ENCODE results near the gene CDH2. TPM values are rescaled to one million over a fixed set of nuclear protein-coding genes. Genes with fewer than 3 reads are reported as not detected.

The CDH2 gene
- total RNA-seq, 1 donor from 2014 or later, result 1.8 TPM

DNA sequence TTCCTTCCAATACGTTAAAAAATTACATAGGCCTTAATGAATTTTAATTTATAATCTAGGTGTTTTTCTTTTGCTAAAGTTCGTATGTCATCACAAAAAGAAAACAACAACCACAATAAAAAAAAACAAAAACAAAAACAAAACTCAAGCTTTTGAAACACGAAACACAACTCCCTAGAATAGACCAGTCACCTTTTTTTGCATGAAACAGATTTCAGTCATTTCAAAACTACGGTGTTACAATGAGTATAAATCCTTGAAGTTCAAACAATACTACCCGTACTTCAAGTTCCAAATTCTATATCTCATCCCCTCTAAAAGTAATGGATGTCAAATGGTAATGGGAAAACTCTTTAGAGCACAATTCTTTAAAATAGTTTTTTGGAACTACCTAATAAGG, 142.4 kb downstream of the CDH2 start:
- Histone ChIP-seq H3K36me3 (no peaks in the 10 kb centered on the region), H3K4me1 (no peaks in the 10 kb centered on the region), H3K27ac (no peak overlapping the region), H3K9me3 (no peaks in the 10 kb centered on the region), H3K27me3 (no peaks in the 10 kb centered on the region), H3K4me3 (no peak overlapping the region)
- TF ChIP-seq, protein P1, sequence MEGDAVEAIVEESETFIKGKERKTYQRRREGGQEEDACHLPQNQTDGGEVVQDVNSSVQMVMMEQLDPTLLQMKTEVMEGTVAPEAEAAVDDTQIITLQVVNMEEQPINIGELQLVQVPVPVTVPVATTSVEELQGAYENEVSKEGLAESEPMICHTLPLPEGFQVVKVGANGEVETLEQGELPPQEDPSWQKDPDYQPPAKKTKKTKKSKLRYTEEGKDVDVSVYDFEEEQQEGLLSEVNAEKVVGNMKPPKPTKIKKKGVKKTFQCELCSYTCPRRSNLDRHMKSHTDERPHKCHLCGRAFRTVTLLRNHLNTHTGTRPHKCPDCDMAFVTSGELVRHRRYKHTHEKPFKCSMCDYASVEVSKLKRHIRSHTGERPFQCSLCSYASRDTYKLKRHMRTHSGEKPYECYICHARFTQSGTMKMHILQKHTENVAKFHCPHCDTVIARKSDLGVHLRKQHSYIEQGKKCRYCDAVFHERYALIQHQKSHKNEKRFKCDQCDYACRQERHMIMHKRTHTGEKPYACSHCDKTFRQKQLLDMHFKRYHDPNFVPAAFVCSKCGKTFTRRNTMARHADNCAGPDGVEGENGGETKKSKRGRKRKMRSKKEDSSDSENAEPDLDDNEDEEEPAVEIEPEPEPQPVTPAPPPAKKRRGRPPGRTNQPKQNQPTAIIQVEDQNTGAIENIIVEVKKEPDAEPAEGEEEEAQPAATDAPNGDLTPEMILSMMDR (IDR thresholded peaks at IDR 0.05), result no peak
- DNase-seq (no peak), ATAC-seq (no peak)
- intact Hi-C loops (cut with DNase I), result no loop called here

DNA sequence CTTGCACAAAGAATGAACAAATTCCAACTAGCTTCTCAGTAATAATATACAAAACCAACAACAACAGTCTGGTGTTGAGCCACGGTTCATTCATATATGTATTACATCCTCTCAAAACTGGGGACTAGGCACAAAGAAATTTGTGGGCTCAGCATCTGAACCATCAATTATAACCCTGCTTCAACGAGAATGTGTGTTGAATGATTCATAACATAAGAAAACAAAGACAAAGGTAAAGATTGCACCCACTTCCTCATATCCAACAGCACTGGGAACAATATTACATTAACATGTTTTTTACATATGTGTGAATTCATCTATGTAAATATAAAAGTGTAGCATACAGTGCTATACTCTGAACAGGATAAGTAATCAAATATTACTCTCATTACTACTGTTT, 144.8 kb downstream of the CDH2 start:
- Histone ChIP-seq H3K9me3 (no peaks in the 10 kb centered on the region), H3K27me3 (no peaks in the 10 kb centered on the region), H3K4me1 (no peaks in the 10 kb centered on the region), H3K27ac (no peak overlapping the region), H3K36me3 (no peaks in the 10 kb centered on the region), H3K4me3 (no peak overlapping the region)
- DNase-seq, result no peak
- no peak for ATAC-seq
- intact Hi-C loops (cut with DNase I), result no loop called here
- TF ChIP-seq, protein P1 (IDR thresholded peaks at IDR 0.05), result no peak

DNA sequence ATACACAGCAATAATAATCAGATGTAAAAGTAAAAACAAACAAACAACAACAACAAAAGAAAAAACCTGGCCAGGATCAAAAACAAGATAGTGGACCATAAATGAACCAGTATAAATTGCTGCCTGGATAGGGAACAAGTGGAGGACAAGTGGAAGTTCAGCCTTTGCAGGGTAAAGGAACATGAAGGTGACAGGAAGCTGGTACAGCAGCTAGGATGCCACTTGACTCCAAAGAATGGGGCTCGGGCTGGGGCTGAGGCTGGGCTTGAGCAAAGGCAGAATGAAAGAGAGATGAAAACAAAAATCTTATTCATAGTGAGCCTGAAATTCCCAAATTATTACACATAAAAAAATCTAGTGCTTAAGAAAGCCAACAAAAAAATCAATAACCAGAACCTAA, 146.5 kb downstream of the CDH2 start:
- H3K4me1 ChIP-seq, result no peaks in the 10 kb centered on the region
- H3K27me3 ChIP-seq, result no peaks in the 10 kb centered on the region
- no peaks in the 10 kb centered on the region for H3K9me3 ChIP-seq
- ATAC-seq, result no peak
- TF ChIP-seq, protein P1 (IDR thresholded peaks at IDR 0.05), result no peak
- H3K36me3 ChIP-seq, result no peaks in the 10 kb centered on the region
- DNase-seq, result no peak
- intact Hi-C loops (cut with DNase I), result no loop called here
- no peak overlapping the region for H3K4me3 ChIP-seq
- H3K27ac ChIP-seq, result no peak overlapping the region

GRCh38 chr18:28027755-28028154, 149.2 kb downstream of the CDH2 start:
- intact Hi-C loops (cut with DNase I), result no loop called here
- Histone ChIP-seq H3K27ac (no peak overlapping the region), H3K36me3 (no peaks in the 10 kb centered on the region), H3K27me3 (no peaks in the 10 kb centered on the region), H3K9me3 (no peaks in the 10 kb centered on the region), H3K4me3 (no peak overlapping the region), H3K4me1 (no peaks in the 10 kb centered on the region)
- ATAC-seq (no peak), DNase-seq (no peak)
- TF ChIP-seq, protein P1 (IDR thresholded peaks at IDR 0.05), result no peak

DNA sequence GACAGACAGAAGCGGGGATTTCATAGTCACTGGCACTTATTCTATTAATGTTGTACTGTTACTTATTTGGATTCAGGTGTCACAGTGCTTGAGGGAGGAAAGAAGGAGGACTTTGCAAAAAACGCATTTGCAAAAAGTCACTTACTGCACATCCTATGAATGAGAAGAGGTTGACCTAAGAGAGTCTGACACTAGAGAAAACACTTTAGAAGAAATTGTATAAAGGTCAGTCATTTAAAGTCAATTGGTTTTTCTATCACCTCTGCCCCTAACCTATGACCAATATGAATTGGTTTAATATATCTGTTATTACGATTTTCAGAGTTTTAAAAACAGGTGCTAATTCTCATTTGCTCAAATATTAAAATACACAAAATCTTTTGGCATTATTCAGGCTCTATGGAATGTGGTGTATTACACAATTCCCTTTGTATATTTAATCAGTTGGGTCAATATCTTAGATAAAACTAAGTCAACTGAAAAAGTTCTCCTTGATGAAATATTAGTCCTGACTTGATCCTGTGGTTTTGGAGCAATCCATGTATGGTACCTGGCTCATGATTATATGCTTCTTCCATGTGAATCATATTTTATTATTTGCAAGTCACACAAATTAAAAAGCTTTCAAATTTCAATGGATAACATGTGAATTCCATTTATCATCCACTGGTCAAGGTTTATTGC, 157.4 kb downstream of the CDH2 start:
- H3K36me3 ChIP-seq, result no peaks in the 10 kb centered on the region
- intact Hi-C loops (cut with DNase I), result no loop called here
- TF ChIP-seq, protein P1 (IDR thresholded peaks at IDR 0.05), result no peak
- no peak overlapping the region for H3K4me3 ChIP-seq
- H3K9me3 ChIP-seq, result no peaks in the 10 kb centered on the region
- ATAC-seq, result no peak
- no peaks in the 10 kb centered on the region for H3K4me1 ChIP-seq
- H3K27me3 ChIP-seq, result no peaks in the 10 kb centered on the region
- DNase-seq, result no peak
- no peak overlapping the region for H3K27ac ChIP-seq

DNA sequence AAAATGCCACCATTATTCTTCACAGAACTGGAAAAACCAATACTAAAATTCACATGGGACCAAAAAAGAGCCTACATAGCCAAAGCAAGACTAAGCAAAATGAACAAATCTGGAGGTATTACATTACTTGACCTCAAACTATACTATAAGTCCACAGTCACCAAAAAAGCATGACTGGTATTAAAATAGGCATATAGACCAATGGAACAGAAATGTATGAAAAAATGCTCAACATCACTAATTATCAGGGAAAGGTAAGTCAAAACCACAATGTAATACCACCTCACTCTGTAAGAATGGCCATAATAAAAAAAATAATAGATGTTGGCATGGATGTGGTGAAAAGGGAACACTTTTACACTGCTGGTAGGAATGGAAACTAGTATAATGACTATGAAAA, 158.6 kb downstream of the CDH2 start:
- TF ChIP-seq, protein P1 (IDR thresholded peaks at IDR 0.05), result no peak
- ATAC-seq (no peak), DNase-seq (no peak)
- no peaks in the 10 kb centered on the region for H3K36me3 ChIP-seq
- no peak overlapping the region for H3K4me3 ChIP-seq
- H3K9me3 ChIP-seq, result no peaks in the 10 kb centered on the region
- H3K4me1 ChIP-seq, result no peaks in the 10 kb centered on the region
- intact Hi-C loops (cut with DNase I), result no loop called here
- H3K27ac ChIP-seq, result no peak overlapping the region
- H3K27me3 ChIP-seq, result no peaks in the 10 kb centered on the region

Measured in upper lobe of right lung (tissue), 1 donor.